IMR-90 (cell line): Measurements from ENCODE around the gene IL1RAPL1. TPM values are rescaled to one million over a fixed set of nuclear protein-coding genes. Genes with fewer than 3 reads are reported as not detected.

Experiments used
- ATAC-seq: fragments of 200-7000 bp; cut with Tn5 transposase; 2 replicates; pipeline ENCODE4 v1.9.1; 2020; ENCODE audit warnings: low read depth, mild to moderate bottlenecking, moderate library complexity
- BruUV-seq: library from RNA; stranded (reverse); fragments of 400-500 nt; replicated peaks from 2 replicates; lab custom pipeline; 2021; lab: Mats Ljungman, UMichigan
- CTCF ChIA-PET: fragments of 300-600 bp; formaldehyde crosslinking; extraction: SDS; loops from one replicate; lab custom pipeline; 2021; ENCODE audit warnings: antibody characterized with exemption; lab: Yijun Ruan, JAX
- POLR2A ChIA-PET: fragments of 300-600 bp; sonication (Branson Sonifier 250); formaldehyde crosslinking; loops from one replicate; lab custom pipeline; 2022; ENCODE audit warnings: antibody characterized with exemption; ENCODE audit not compliant: unreplicated experiment; lab: Charles Lee
- DNase-seq: peaks from one replicate; pipeline ENCODE4 v3.0.0; 2013
- H2AFZ ChIP-seq: replicated peaks from 2 replicates; pipeline ENCODE3; 2013; ENCODE audit warnings: low read length, mild to moderate bottlenecking; ENCODE audit not compliant: poor library complexity
- H2AK5ac ChIP-seq: 2 replicates; pipeline ENCODE4 v1.6.1; 2013; ENCODE audit warnings: low read depth, low read length, inconsistent platforms
- H2AK9ac ChIP-seq: replicated peaks from 2 replicates; pipeline ENCODE3; 2013; ENCODE audit warnings: mild to moderate bottlenecking, low read depth, low read length, moderate library complexity; ENCODE audit not compliant: poor library complexity
- H2BK120ac ChIP-seq: 2 replicates; pipeline ENCODE4 v1.6.1; 2013; ENCODE audit warnings: low read depth, low read length, inconsistent platforms
- H2BK15ac ChIP-seq: 3 replicates; pipeline ENCODE4 v1.6.1; 2013; ENCODE audit warnings: low read depth, low read length, inconsistent platforms
- H2BK20ac ChIP-seq: 2 replicates; pipeline ENCODE4 v1.6.1; 2013; ENCODE audit warnings: low read depth, mild to moderate bottlenecking, inconsistent platforms, low read length, moderate library complexity
- H2BK5ac ChIP-seq: 2 replicates; pipeline ENCODE4 v1.6.1; 2013; ENCODE audit warnings: mild to moderate bottlenecking, low read depth, low read length, inconsistent platforms; ENCODE audit not compliant: poor library complexity, severe bottlenecking
- H3K14ac ChIP-seq: replicated peaks from 2 replicates; pipeline ENCODE4 v1.6.1; 2013; ENCODE audit warnings: low read depth, low read length, inconsistent platforms
- H3K18ac ChIP-seq: 2 replicates; pipeline ENCODE4 v1.6.1; 2013; ENCODE audit warnings: low read depth, low read length, control low read depth
- H3K23ac ChIP-seq: 2 replicates; pipeline ENCODE4 v1.6.1; 2013; ENCODE audit warnings: low read depth, low read length, inconsistent platforms
- H3K27ac ChIP-seq: 2 replicates; pipeline ENCODE4 v1.5.1; 2013; ENCODE audit warnings: mild to moderate bottlenecking, control low read depth, low read length; ENCODE audit not compliant: insufficient read depth
- H3K27me3 ChIP-seq: 2 replicates; pipeline ENCODE4 v1.6.1; 2013; ENCODE audit warnings: low read length; ENCODE audit not compliant: control insufficient read depth, insufficient read depth
- H3K36me3 ChIP-seq: 2 replicates; pipeline ENCODE4 v1.6.1; 2013; ENCODE audit warnings: low read length, mixed read lengths; ENCODE audit not compliant: control insufficient read depth, insufficient read depth
- H3K4ac ChIP-seq: 2 replicates; pipeline ENCODE4 v1.6.1; 2013; ENCODE audit warnings: low read depth, low read length, inconsistent platforms
- H3K4me1 ChIP-seq: 2 replicates; pipeline ENCODE4 v1.6.1; 2013; ENCODE audit warnings: low read length, mixed read lengths; ENCODE audit not compliant: control insufficient read depth, insufficient read depth
- H3K4me2 ChIP-seq: 2 replicates; pipeline ENCODE4 v1.6.1; 2013; ENCODE audit warnings: low read depth, mild to moderate bottlenecking, control low read depth, low read length, moderate library complexity
- H3K4me3 ChIP-seq: 2 replicates; pipeline ENCODE4 v1.5.1; 2013; ENCODE audit warnings: low read depth, mild to moderate bottlenecking, control low read depth, low read length, moderate library complexity; ENCODE audit not compliant: insufficient read depth
- H3K56ac ChIP-seq: 2 replicates; pipeline ENCODE4 v1.6.1; 2013; ENCODE audit warnings: low read length, inconsistent platforms; ENCODE audit not compliant: insufficient read depth; ENCODE audit errors: extremely low read depth
- H3K79me1 ChIP-seq, 2 experiments: 2 replicates each; pipeline ENCODE4 v1.6.1; 2013; ENCODE audit warnings: low read length in 2 of 2, inconsistent platforms in 1 of 2, low read depth in 1 of 2
- H3K9ac ChIP-seq: 2 replicates; pipeline ENCODE4 v1.6.1; 2013; ENCODE audit warnings: low read depth, low read length, control low read depth
- H3K9me1 ChIP-seq: 2 replicates; pipeline ENCODE4 v1.6.1; 2013; ENCODE audit warnings: low read length, inconsistent platforms; ENCODE audit not compliant: insufficient read depth
- H3K9me3 ChIP-seq: 2 replicates; pipeline ENCODE4 v1.6.1; 2013; ENCODE audit warnings: low read length; ENCODE audit not compliant: control insufficient read depth, insufficient read depth
- H4K20me1 ChIP-seq: 2 replicates; pipeline ENCODE4 v1.6.1; 2013; ENCODE audit warnings: low read length, inconsistent platforms; ENCODE audit not compliant: insufficient read depth
- H4K5ac ChIP-seq: 2 replicates; pipeline ENCODE4 v1.6.1; 2013; ENCODE audit warnings: mild to moderate bottlenecking, low read depth, low read length, control low read depth
- H4K8ac ChIP-seq, 2 experiments: 2 replicates each; pipeline ENCODE4 v1.6.1; 2013; ENCODE audit warnings: low read depth in 2 of 2, low read length in 2 of 2, control low read depth in 1 of 2, inconsistent platforms in 1 of 2
- H4K91ac ChIP-seq: 2 replicates; pipeline ENCODE4 v1.6.1; 2013; ENCODE audit warnings: low read depth, low read length, inconsistent platforms; ENCODE audit not compliant: insufficient read depth
- ELK1 ChIP-seq: fragments of 150-350 bp; IDR thresholded peaks from 2 replicates; pipeline ENCODE4 v1.6.1; 2016; ENCODE audit warnings: low read depth, mild to moderate bottlenecking, low read length, moderate library complexity, borderline replicate concordance
- FOS ChIP-seq: fragments of 150-350 bp; IDR thresholded peaks from 2 replicates; pipeline ENCODE4 v1.6.1; 2016; ENCODE audit warnings: low read depth, low read length
- MAZ ChIP-seq: IDR thresholded peaks from 2 replicates; pipeline ENCODE4 v1.6.1; 2012; ENCODE audit warnings: low read depth, mild to moderate bottlenecking, low read length, improper control_type of control experiment, moderate library complexity, borderline replicate concordance
- POLR2A ChIP-seq: IDR thresholded peaks from 2 replicates; pipeline ENCODE4 v1.6.1; 2012; ENCODE audit warnings: mild to moderate bottlenecking, low read depth, low read length
- SMC3 ChIP-seq: fragments of 150-350 bp; IDR thresholded peaks from 2 replicates; pipeline ENCODE4 v1.6.1; 2016; ENCODE audit warnings: low read depth, mild to moderate bottlenecking, antibody characterized with exemption, low read length, moderate library complexity
- USF2 ChIP-seq: fragments of 150-350 bp; IDR thresholded peaks from 2 replicates; pipeline ENCODE4 v1.6.1; 2017; ENCODE audit warnings: mild to moderate bottlenecking, antibody characterized with exemption, low read length, low read depth
- WGBS, 2 experiments: methylation state at CpG; one replicate each; pipeline versions ENCODE4 v1.1.5 to v1.1.7; 2013; ENCODE audit warnings: missing lambda C conversion rate in 2 of 2; ENCODE audit not compliant: insufficient read length in 1 of 2; ENCODE audit errors: extremely low coverage in 2 of 2; 5-methylcytosine and 5-hydroxymethylcytosine counted together
- dilution Hi-C: fragments of 300-500 bp; cut with HindIII; formaldehyde crosslinking; loops from one replicate; pipeline ENCODE4 v1.14.3; 2018; ENCODE audit warnings: low sequenced_read_pairs; ENCODE audit not compliant: unreplicated experiment
- in situ Hi-C: fragments of 300-500 bp; cut with MboI; formaldehyde crosslinking; loops from 3 replicates; pipeline ENCODE4 v1.14.3; 2019; ENCODE audit warnings: low sequenced_read_pairs, inconsistent platforms, mixed read lengths
- intact Hi-C: fragments of 100-400 bp; cut with micrococcal nuclease; formaldehyde crosslinking; loops from 2 replicates; pipeline ENCODE4 v1.10.0; 2022
- polyA plus RNA-seq, 3 experiments: library from polyadenylated mRNA; depleted of rRNA; stranded (reverse); fragments of >200 nt; gene quantifications; 2 replicates each; pipeline ENCODE4 v1.2.3, GENCODE V29; 2012; ENCODE audit warnings: low replicate concordance in 1 of 3
- total RNA-seq: library from RNA; depleted of rRNA; stranded (reverse); fragments of >200 nt; gene quantifications from 2 replicates; pipeline ENCODE4 v1.2.3, GENCODE V29; 2012

The IL1RAPL1 gene
- total and polyA plus RNA-seq, 2 of the 4 experiments (the other 2 are of a cell fraction) = 1.5 to 9.0 TPM

GRCh38 chrX:29947225-29947624 lies 1360.0 kb downstream of the IL1RAPL1 start:
- no peaks in the 10 kb centered on the region for H3K9me1 ChIP-seq
- H3K27me3 ChIP-seq = no peaks in the 10 kb centered on the region
- no peak overlapping the region for H3K14ac ChIP-seq
- no peak for ATAC-seq
- H3K18ac ChIP-seq = no peak overlapping the region
- no peak overlapping the region for H2BK120ac ChIP-seq
- no peak overlapping the region for H3K4ac ChIP-seq
- no peak overlapping the region for H2BK20ac ChIP-seq
- WGBS, 2 experiments = no CpG with 5 or more reads among the region's 3 CpGs
- H3K4me1 ChIP-seq = no peaks in the 10 kb centered on the region
- H4K8ac ChIP-seq = no peak overlapping the region
- H3K4me2 ChIP-seq = no peak overlapping the region
- H2AK5ac ChIP-seq = no peak overlapping the region
- POLR2A ChIA-PET = no interaction called here
- no peaks in the 10 kb centered on the region for H4K20me1 ChIP-seq
- H3K9ac ChIP-seq = no peak overlapping the region
- BruUV-seq = no TSS peak
- no peak overlapping the region for H2BK5ac ChIP-seq
- no peaks in the 10 kb centered on the region for H3K36me3 ChIP-seq
- dilution Hi-C loops (no loop called here), in situ Hi-C loops (no loop called here), intact Hi-C loops (no loop called here)
- no peak overlapping the region for H3K23ac ChIP-seq
- H3K4me3 ChIP-seq = no peak overlapping the region
- H3K79me1 ChIP-seq = no peaks in the 10 kb centered on the region
- H2AK9ac ChIP-seq = no peak overlapping the region
- no peak overlapping the region for H2AFZ ChIP-seq
- CTCF ChIA-PET = no interaction called here
- TF ChIP-seq USF2 (no peak), POLR2A (no peak), SMC3 (no peak), MAZ (no peak), FOS (no peak), ELK1 (no peak)
- no peaks in the 10 kb centered on the region for H3K9me3 ChIP-seq
- no peak for DNase-seq
- no peak overlapping the region for H2BK15ac ChIP-seq
- no peak overlapping the region for H3K27ac ChIP-seq
- no peak overlapping the region for H4K5ac ChIP-seq
- no peak overlapping the region for H3K56ac ChIP-seq
- H4K91ac ChIP-seq = no peak overlapping the region
